H1 (cell line): ENCODE data around the gene SLC25A42. TPM values are rescaled to one million over a fixed set of nuclear protein-coding genes. Genes with fewer than 3 reads are reported as not detected.
A peak's percentile ranks its signal among the peaks of the same experiment; 100 is the strongest.

ENCODE experiments used
- CTCF ChIA-PET: fragments of 300-600 bp; sonication (Branson Sonifier 250); formaldehyde crosslinking; loops from one replicate; lab custom pipeline; 2021; ENCODE audit not compliant: partially characterized antibody; lab: Charles Lee
- POLR2A ChIA-PET: fragments of 300-600 bp; sonication (Branson Sonifier 250); formaldehyde crosslinking; loops from one replicate; lab custom pipeline; 2021; ENCODE audit warnings: inconsistent platforms; ENCODE audit not compliant: partially characterized antibody; lab: Charles Lee
- DNase-seq, 2 experiments: peaks; one replicate each; pipeline versions ENCODE4 v3.0.0 to v3.0.0-alpha.2; 2010 to 2022; ENCODE audit warnings: low spot score in 2 of 2, low read depth in 1 of 2, mixed read lengths in 1 of 2
- FAIRE-seq: peaks from 2 replicates; lab custom pipeline; 2011; peaks lifted over from hg19 to GRCh38; lab: Jason Lieb, UNC
- H2AFZ ChIP-seq: 2 replicates; pipeline ENCODE4 v1.8.1; 2012; ENCODE audit warnings: low read length, inconsistent platforms
- H2AK5ac ChIP-seq: 2 replicates; pipeline ENCODE4 v1.6.1; 2013; ENCODE audit warnings: low read depth, low read length
- H2BK120ac ChIP-seq: replicated peaks from 2 replicates; pipeline ENCODE3; 2013; ENCODE audit warnings: low read depth, low read length, inconsistent platforms
- H2BK12ac ChIP-seq: 2 replicates; pipeline ENCODE4 v1.6.1; 2013; ENCODE audit warnings: low read depth, low read length
- H2BK15ac ChIP-seq: 2 replicates; pipeline ENCODE4 v1.6.1; 2013; ENCODE audit warnings: low read length
- H2BK20ac ChIP-seq: 2 replicates; pipeline ENCODE4 v1.6.1; 2013; ENCODE audit warnings: low read length
- H2BK5ac ChIP-seq: 2 replicates; pipeline ENCODE4 v1.6.1; 2013; ENCODE audit warnings: low read depth, low read length
- H3K14ac ChIP-seq: 2 replicates; pipeline ENCODE4 v1.6.1; 2013; ENCODE audit warnings: inconsistent platforms; ENCODE audit not compliant: insufficient read length
- H3K18ac ChIP-seq: 2 replicates; pipeline ENCODE4 v1.6.1; 2013; ENCODE audit warnings: low read length; ENCODE audit errors: extremely low read depth
- H3K23ac ChIP-seq: 2 replicates; pipeline ENCODE4 v1.6.1; 2013; ENCODE audit warnings: inconsistent platforms; ENCODE audit not compliant: insufficient read length
- H3K23me2 ChIP-seq: 2 replicates; pipeline ENCODE4 v1.6.1; 2013; ENCODE audit warnings: low read depth, low read length
- H3K27ac ChIP-seq: 2 replicates; pipeline ENCODE4 v1.6.1; 2011; ENCODE audit warnings: low read depth, low read length, inconsistent platforms
- H3K27me3 ChIP-seq, 4 experiments: replicated peaks in 1 of 4; 1 replicate in 1 of 4; 2 replicates in 3 of 4; pipeline versions ENCODE4 v1.6.1 to v1.8.1; 2011 to 2013; ENCODE audit warnings: low read length in 3 of 4, mild to moderate bottlenecking in 3 of 4, inconsistent platforms in 2 of 4, mixed read lengths in 2 of 4, moderate library complexity in 1 of 4; ENCODE audit not compliant: control insufficient read depth in 3 of 4, insufficient read depth in 3 of 4; ENCODE audit errors: extremely low read depth in 1 of 4
- H3K36me3 ChIP-seq, 4 experiments: 2 replicates each; pipeline versions ENCODE4 v1.6.1 to v1.8.1; 2011 to 2013; ENCODE audit warnings: mild to moderate bottlenecking in 4 of 4, low read length in 3 of 4, moderate library complexity in 2 of 4, control low read depth in 1 of 4, inconsistent platforms in 1 of 4; ENCODE audit not compliant: insufficient read depth in 4 of 4, control insufficient read depth in 2 of 4
- H3K4ac ChIP-seq: replicated peaks from 2 replicates; pipeline ENCODE3; 2013; ENCODE audit warnings: low read length, low read depth, mixed read lengths, inconsistent platforms; ENCODE audit not compliant: insufficient read length
- H3K4me1 ChIP-seq, 4 experiments: replicated peaks in 1 of 4; 1 replicate in 1 of 4; 2 replicates in 3 of 4; pipeline versions ENCODE4 v1.6.1 to v1.8.1; 2011 to 2013; ENCODE audit warnings: low read length in 3 of 4, inconsistent platforms in 2 of 4, mixed read lengths in 1 of 4; ENCODE audit not compliant: insufficient read depth in 4 of 4, control insufficient read depth in 3 of 4
- H3K4me2 ChIP-seq, 2 experiments: 2 replicates each; pipeline versions ENCODE4 v1.6.1 to v1.8.1; 2011 to 2013; ENCODE audit warnings: low read depth in 2 of 2, low read length in 2 of 2, control low read depth in 1 of 2, inconsistent platforms in 1 of 2, mild to moderate bottlenecking in 1 of 2; ENCODE audit not compliant: insufficient read depth in 1 of 2
- H3K4me3 ChIP-seq, 4 experiments: fragments of 200-600, 300-600 bp in 1 of 4; sonication (generic), shearing (Covaris generic), sonication (Bioruptor Twin) in 1 of 4; 2 replicates each; pipeline versions ENCODE4 v1.5.1 to v1.8.1; 2011 to 2016; ENCODE audit warnings: low read length in 4 of 4, low read depth in 3 of 4, control low read depth in 2 of 4, inconsistent platforms in 2 of 4, mild to moderate bottlenecking in 2 of 4, mixed read lengths in 1 of 4, moderate library complexity in 1 of 4; ENCODE audit not compliant: insufficient read depth in 2 of 4; ENCODE audit errors: extremely low read depth in 1 of 4
- H3K56ac ChIP-seq: replicated peaks from 2 replicates; pipeline ENCODE3; 2013; ENCODE audit warnings: low read depth, mild to moderate bottlenecking, mixed read lengths, low read length, inconsistent platforms; ENCODE audit not compliant: insufficient read length
- H3K79me1 ChIP-seq: 2 replicates; pipeline ENCODE4 v1.6.1; 2013; ENCODE audit warnings: low read depth, low read length, control low read depth
- H3K79me2 ChIP-seq, 2 experiments: 2 replicates each; pipeline versions ENCODE4 v1.6.1 to v1.8.1; 2012 to 2013; ENCODE audit warnings: low read length in 2 of 2, mild to moderate bottlenecking in 2 of 2, inconsistent platforms in 1 of 2; ENCODE audit not compliant: insufficient read depth in 2 of 2, control insufficient read depth in 1 of 2
- H3K9ac ChIP-seq, 4 experiments: replicated peaks in 1 of 4; 1 replicate in 1 of 4; 2 replicates in 3 of 4; pipeline versions ENCODE4 v1.6.1 to v1.8.1; 2011 to 2013; ENCODE audit warnings: low read depth in 3 of 4, low read length in 3 of 4, control low read depth in 2 of 4, mild to moderate bottlenecking in 2 of 4, moderate library complexity in 2 of 4, inconsistent platforms in 1 of 4; ENCODE audit errors: extremely low read depth in 1 of 4
- H3K9me3 ChIP-seq, 2 experiments: 2 replicates each; pipeline versions ENCODE4 v1.6.1 to v1.8.1; 2012 to 2013; ENCODE audit warnings: mild to moderate bottlenecking in 2 of 2, moderate library complexity in 2 of 2, control low read depth in 1 of 2, inconsistent platforms in 1 of 2, low read depth in 1 of 2, low read length in 1 of 2, mixed read lengths in 1 of 2; ENCODE audit not compliant: insufficient read depth in 2 of 2
- H4K20me1 ChIP-seq, 2 experiments: replicated peaks in 1 of 2; 2 replicates each; pipeline versions ENCODE3 to v1.8.1; 2011 to 2013; ENCODE audit warnings: inconsistent platforms in 2 of 2, low read length in 2 of 2, mild to moderate bottlenecking in 1 of 2; ENCODE audit not compliant: insufficient read depth in 2 of 2, control insufficient read depth in 1 of 2
- H4K5ac ChIP-seq: 2 replicates; pipeline ENCODE4 v1.6.1; 2013; ENCODE audit warnings: low read length, low read depth, mixed read lengths, inconsistent platforms; ENCODE audit not compliant: insufficient read length
- H4K8ac ChIP-seq: 2 replicates; pipeline ENCODE4 v1.8.0; 2013; ENCODE audit warnings: mild to moderate bottlenecking, moderate library complexity, low read length, inconsistent platforms; ENCODE audit not compliant: insufficient read depth; ENCODE audit errors: extremely low read depth
- H4K91ac ChIP-seq: replicated peaks from 2 replicates; pipeline ENCODE3; 2013; ENCODE audit warnings: low read length, mixed read lengths, inconsistent platforms; ENCODE audit not compliant: insufficient read length
- CREB1 ChIP-seq: IDR thresholded peaks from 2 replicates; pipeline ENCODE4 v1.6.1; 2012; ENCODE audit warnings: inconsistent platforms
- EP300 ChIP-seq, 2 experiments: IDR thresholded peaks; 1 replicate in 1 of 2; 2 replicates in 1 of 2; pipeline ENCODE4 v1.6.1; 2011 to 2012; ENCODE audit warnings: low read depth in 2 of 2, low read length in 2 of 2, mild to moderate bottlenecking in 2 of 2, borderline replicate concordance in 1 of 2, inconsistent platforms in 1 of 2, moderate library complexity in 1 of 2
- GABPA ChIP-seq: IDR thresholded peaks from 2 replicates; pipeline ENCODE4 v1.6.1; 2011; ENCODE audit warnings: mild to moderate bottlenecking, low read length, moderate library complexity, borderline replicate concordance; ENCODE audit not compliant: insufficient read depth
- GTF2F1 ChIP-seq: IDR thresholded peaks from 2 replicates; pipeline ENCODE4 v1.6.1; 2012; ENCODE audit warnings: low read depth, low read length, improper control_type of control experiment, borderline replicate concordance
- JUND ChIP-seq: IDR thresholded peaks from 2 replicates; pipeline ENCODE4 v1.6.1; 2011; ENCODE audit warnings: mild to moderate bottlenecking, improper control_type of control experiment, low read length
- RAD21 ChIP-seq, 2 experiments: IDR thresholded peaks in 1 of 2; conservative IDR thresholded peaks in 1 of 2; 2 replicates each; pipeline ENCODE4 v1.6.1; 2011; ENCODE audit warnings: low read depth in 2 of 2, low read length in 2 of 2, improper control_type of control experiment in 1 of 2, inconsistent platforms in 1 of 2, mild to moderate bottlenecking in 1 of 2, moderate library complexity in 1 of 2
- SP4 ChIP-seq: IDR thresholded peaks from 2 replicates; pipeline ENCODE4 v1.6.1; 2012; ENCODE audit warnings: low read length, inconsistent platforms
- TEAD4 ChIP-seq: IDR thresholded peaks from 2 replicates; pipeline ENCODE4 v1.6.1; 2012; ENCODE audit warnings: low read depth, low read length, inconsistent platforms, mixed read lengths
- YY1 ChIP-seq: IDR thresholded peaks from 2 replicates; pipeline ENCODE4 v1.6.1; 2011; ENCODE audit warnings: low read depth, mild to moderate bottlenecking, low read length
- WGBS, 2 experiments: shearing (Covaris generic) in 1 of 2; methylation state at CpG; one replicate each; pipeline versions ENCODE4 v1.1.6 to v1.1.7; 2013 to 2015; ENCODE audit warnings: low lambda C conversion rate in 2 of 2, mixed read lengths in 2 of 2, inconsistent platforms in 1 of 2, low coverage in 1 of 2, missing lambda C conversion rate in 1 of 2; ENCODE audit not compliant: insufficient replicate concordance in 2 of 2, insufficient coverage in 1 of 2, insufficient read length in 1 of 2; ENCODE audit errors: extremely low coverage in 1 of 2, missing lambda C conversion rate in 1 of 2; 5-methylcytosine and 5-hydroxymethylcytosine counted together
- polyA plus RNA-seq, 7 experiments: library from polyadenylated mRNA; depleted of rRNA in 3 of 7; stranded (reverse) in 5 of 7; unstranded in 2 of 7; fragments of >200 nt in 5 of 7; fragments of 200-250 nt in 2 of 7; gene quantifications; 1 replicate in 5 of 7; 2 replicates in 1 of 7; 4 replicates in 1 of 7; pipeline versions ENCODE4 v1.2.1 to v1.2.3, GENCODE V29; 2011 to 2013; ENCODE audit warnings: missing spikeins in 2 of 7, mixed read lengths in 2 of 7
- total RNA-seq: library from RNA; stranded (reverse); fragmentation: NEBNext Ultra II Directional; extraction: Animal tissue kit (Norgen Biotek cat#: 25700); gene quantifications from 2 replicates; pipeline ENCODE4 v1.2.1, GENCODE V29; 2021
- TF ChIP-seq, protein P1 (sequence below), 3 experiments: IDR thresholded peaks; 1 replicate in 2 of 3; 2 replicates in 1 of 3; pipeline versions ENCODE4 v1.5.1 to v1.6.1; 2011; ENCODE audit warnings: low read length in 3 of 3, mild to moderate bottlenecking in 3 of 3, inconsistent platforms in 2 of 3, low read depth in 1 of 3, moderate library complexity in 1 of 3; ENCODE audit not compliant: insufficient read depth in 1 of 3; ENCODE audit errors: control extremely low read depth in 1 of 3

The SLC25A42 gene
- total and polyA plus RNA-seq, 2 of the 8 experiments (the other 6 are each of a cell fraction or from before 2014, with no cell fraction given), result 5.9 to 6.2 TPM

DNA sequence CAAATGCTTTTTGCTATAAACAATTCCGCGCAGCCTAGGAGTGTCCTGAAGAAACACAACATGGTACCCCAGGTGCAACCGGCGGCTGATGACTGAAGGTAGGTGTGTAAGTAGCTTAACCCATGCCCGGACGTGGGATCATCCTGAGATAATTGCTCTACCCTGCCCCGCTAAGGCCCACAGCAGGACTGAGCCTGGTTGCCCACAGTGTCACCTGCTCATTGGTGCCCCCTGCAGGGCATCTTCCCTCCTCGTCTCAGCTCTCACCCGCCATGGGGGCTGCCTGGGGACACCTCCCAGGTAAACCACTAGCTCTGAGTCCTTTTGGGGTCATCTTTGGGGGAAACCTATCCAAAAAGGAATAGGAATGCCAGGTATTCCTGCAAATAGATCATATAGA, 52.2 kb downstream of the SLC25A42 start:
- CTCF ChIA-PET, result interaction anchor here (0.5 to 3.5 kb wide), 47 partner anchors 9 to 1216 kb away, joined by 3 to 58 read pairs (median 4); partner anchors contain the start of genes NCAN and SLC25A42

More for the DNA sequence above, 52.2 kb downstream of the SLC25A42 start:
- Histone ChIP-seq H3K23me2 (peaks cover 5% of the 10 kb centered on the region; the same call in 1 of the 2 replicates), H3K27me3 (0 out of 7 replicates have a peak, but pooled peaks cover 0 to 2% (median 0%) of the 10 kb centered on the region in 4 experiments), H3K79me2 (no peaks in the 10 kb centered on the region), H2BK12ac (no peak overlapping the region), H4K8ac (no peak overlapping the region), H4K91ac (no peak overlapping the region), H3K14ac (no peak overlapping the region), H2BK5ac (no peak overlapping the region), H2AFZ (no peak overlapping the region), H3K18ac (no peak overlapping the region), H3K56ac (no peak overlapping the region), H3K79me1 (no peaks in the 10 kb centered on the region), H2BK20ac (no peak overlapping the region), H2AK5ac (no peak overlapping the region), H2BK15ac (no peak overlapping the region), H3K9me3 (no peaks in the 10 kb centered on the region), H4K5ac (no peak overlapping the region), H4K20me1 (peaks cover 0 to 4% of the 10 kb centered on the region in 2 experiments), H2BK120ac (no peak overlapping the region), H3K4me2 (no peak overlapping the region), H3K36me3 (peaks cover 0 to 9% (median 4%) of the 10 kb centered on the region in 4 experiments; a peak in 3 of 8 replicates), H3K23ac (no peak overlapping the region), H3K4me1 (peaks cover 3 to 12% (median 10%) of the 10 kb centered on the region in 4 experiments; a peak in 6 of 7 replicates), H3K27ac (no peak overlapping the region), H3K4me3 (no peak overlapping the region), H3K4ac (no peak overlapping the region), H3K9ac (no peak overlapping the region)
- POLR2A ChIA-PET, result interaction anchor here (0.6 to 2.1 kb wide), 13 partner anchors 8 to 65 kb away, joined by 3 to 8 read pairs (median 3); no protein-coding TSS in a partner anchor
- FAIRE-seq (no peak), DNase-seq (peak in 1 of 2 experiments; percentile 93)
- 72% methylated on average over 9 of the region's 9 CpGs; no CpG with 5 or more reads in 1 of the 2 experiments for WGBS, 2 experiments
- no peak for TF ChIP-seq JUND
- TF ChIP-seq EP300 (IDR thresholded peaks at IDR 0.05; ENCODE audit: borderline replicate concordance in 1 of 2, low read depth in 2 of 2, low read length in 2 of 2), result no peak
- TF ChIP-seq GABPA, result 0 out of 2 replicates have a peak, but pooled peaks have one; percentile 38
- TF ChIP-seq SP4, result no peak
- TF ChIP-seq RAD21 (IDR thresholded peaks at IDR 0.05 in 1 of 2, conservative IDR thresholded peaks at IDR 0.05 in 1 of 2; ENCODE audit: low read depth in 2 of 2, low read length in 2 of 2), result peak; percentile 71 to 79
- TF ChIP-seq YY1, result peak; percentile 52; the same call in 1 of the 2 replicates
- TF ChIP-seq, protein P1, sequence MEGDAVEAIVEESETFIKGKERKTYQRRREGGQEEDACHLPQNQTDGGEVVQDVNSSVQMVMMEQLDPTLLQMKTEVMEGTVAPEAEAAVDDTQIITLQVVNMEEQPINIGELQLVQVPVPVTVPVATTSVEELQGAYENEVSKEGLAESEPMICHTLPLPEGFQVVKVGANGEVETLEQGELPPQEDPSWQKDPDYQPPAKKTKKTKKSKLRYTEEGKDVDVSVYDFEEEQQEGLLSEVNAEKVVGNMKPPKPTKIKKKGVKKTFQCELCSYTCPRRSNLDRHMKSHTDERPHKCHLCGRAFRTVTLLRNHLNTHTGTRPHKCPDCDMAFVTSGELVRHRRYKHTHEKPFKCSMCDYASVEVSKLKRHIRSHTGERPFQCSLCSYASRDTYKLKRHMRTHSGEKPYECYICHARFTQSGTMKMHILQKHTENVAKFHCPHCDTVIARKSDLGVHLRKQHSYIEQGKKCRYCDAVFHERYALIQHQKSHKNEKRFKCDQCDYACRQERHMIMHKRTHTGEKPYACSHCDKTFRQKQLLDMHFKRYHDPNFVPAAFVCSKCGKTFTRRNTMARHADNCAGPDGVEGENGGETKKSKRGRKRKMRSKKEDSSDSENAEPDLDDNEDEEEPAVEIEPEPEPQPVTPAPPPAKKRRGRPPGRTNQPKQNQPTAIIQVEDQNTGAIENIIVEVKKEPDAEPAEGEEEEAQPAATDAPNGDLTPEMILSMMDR (IDR thresholded peaks at IDR 0.05; ENCODE audit: control extremely low read depth in 1 of 3, insufficient read depth in 1 of 3, low read depth in 1 of 3, low read length in 3 of 3), result peak; percentile 91 to 96 (median 95)
- TF ChIP-seq GTF2F1, result no peak
- no peak for TF ChIP-seq TEAD4
- peak; percentile 56; the same call in 1 of the 2 replicates for TF ChIP-seq CREB1
